Activated CD4-positive, alpha-beta T cell treated with anti-CD3 and anti-CD28 coated beads, Interleukin-2, amount 50 U/mL, for 48 hours (primary cell): Measurements from ENCODE around the gene CSF1R.

Experiments
- DNase-seq, 2 experiments: peaks; one replicate each; pipeline ENCODE4 v3.0.0-alpha.2; 2020

The CSF1R gene

DNA sequence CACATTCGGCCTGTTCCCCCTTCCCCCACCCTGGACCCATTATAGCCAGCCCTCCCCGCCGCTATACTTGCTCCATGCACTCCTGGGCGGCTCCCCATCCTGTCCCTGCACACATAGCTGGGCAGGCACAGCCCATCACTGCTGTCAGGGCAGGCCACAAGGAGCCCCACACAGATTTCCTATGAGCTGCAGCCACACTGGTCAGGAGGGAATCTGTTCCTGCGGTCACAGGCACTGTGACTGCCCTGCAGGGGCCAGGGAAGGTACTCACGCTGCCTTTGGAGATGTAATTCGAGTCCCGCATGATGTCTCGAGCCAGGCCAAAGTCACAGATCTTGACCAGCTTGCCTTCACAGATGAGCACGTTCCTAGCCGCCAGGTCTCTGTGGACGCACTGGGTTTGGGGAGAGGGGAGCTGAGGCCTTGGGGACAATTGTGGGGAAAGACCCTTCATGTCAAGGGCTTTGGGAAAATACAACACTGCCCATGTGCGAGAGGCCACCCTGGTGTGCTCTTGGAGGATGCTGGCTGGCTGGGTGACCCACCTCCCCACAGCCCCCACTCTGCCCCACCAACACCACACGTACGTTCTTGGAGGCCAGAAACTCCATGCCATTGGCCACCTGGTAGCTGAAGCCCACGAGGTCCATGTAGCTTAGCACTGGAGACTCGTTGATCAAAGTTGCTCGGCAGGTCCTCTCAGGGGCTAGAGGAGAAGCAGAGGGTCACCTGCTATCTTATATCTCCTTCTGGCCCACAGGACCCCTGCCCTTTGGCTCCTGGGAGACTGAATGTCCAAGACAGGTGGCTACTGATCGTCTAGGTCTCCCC is 34.5 kb upstream of the CSF1R start:
- DNase-seq: no peak

DNA sequence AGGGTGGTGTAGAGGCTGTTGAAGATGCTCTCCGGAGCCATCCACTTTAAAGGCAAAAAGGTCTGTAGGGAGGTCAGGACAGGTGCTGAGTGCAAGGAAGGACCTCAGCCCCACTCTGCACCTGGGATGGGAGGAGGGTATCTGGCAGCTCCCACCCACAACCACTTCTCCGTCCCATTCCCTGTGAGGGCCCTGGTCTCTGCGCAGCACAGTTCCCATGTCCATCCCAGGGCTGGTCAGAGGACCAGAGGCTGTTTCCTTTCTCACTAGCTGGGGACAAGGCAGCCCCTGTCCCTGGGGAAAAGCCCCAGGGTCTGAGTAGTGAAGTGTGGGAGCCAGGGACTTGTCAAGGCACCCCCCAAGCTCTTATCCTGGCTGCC is 33.7 kb upstream of the CSF1R start:
- DNase-seq: no peak

DNA sequence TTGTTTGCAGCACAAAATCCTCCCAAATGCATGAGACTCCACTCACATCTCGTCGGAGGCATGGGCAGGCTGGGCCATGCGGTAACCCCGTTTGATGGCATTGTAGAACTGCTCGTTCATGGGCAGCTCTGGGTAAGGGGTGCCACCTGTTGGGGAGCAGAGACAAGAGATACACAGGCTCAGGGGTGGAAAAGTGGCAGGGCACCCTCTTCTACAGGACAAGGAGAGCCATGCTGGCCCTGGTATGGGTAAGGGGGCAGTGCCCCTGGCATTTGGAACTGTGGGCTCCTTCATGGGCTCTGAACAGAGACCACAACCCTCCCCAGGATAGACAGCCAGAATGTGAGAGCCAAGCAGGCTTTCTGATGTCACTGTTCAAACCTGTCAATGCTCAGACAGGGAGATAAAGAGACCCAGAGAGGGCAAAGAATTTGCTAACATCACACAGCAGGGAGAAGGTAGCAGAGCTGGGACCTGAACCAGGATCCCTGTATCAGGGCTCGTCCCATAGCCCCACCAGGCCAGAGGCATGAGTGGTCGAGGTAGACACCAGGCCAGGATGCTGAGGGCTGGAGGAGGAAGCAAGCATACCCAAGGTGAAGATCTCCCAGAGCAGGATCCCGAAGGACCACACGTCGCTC is 33.2 kb upstream of the CSF1R start:
- no peak for DNase-seq

DNA sequence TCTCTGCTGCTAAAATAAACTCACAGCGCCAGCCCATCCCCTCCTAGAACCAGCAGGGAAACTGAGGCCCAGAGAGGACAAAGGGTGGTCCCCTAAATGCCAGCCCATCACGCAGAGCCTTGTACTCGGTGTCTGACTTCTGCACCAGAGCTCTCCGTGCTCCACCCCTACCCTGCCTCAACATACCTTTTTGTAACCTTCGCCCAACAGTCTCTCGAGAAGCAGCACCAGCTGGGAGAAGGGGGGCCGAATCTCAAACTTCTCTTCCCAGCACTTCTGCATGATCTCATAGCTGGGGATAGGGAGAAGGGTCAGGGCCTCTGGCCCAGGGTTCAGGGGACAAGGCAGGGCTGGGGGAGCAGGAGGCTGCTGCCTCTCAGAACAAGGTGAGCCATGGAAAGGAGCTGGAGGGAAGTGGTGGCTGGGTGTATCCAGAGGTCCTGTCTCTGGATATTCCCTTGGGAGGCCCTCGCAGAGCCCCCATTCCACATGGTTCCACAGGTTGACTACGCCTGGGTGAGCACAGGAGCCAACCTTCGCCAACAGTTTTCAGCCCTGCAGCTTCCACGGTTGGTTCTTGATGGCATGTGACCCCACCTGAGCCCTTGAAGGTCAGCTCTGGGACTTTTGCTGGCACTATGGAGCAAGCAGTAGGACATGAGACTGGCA is 32.3 kb upstream of the CSF1R start:
- no peak for DNase-seq

DNA sequence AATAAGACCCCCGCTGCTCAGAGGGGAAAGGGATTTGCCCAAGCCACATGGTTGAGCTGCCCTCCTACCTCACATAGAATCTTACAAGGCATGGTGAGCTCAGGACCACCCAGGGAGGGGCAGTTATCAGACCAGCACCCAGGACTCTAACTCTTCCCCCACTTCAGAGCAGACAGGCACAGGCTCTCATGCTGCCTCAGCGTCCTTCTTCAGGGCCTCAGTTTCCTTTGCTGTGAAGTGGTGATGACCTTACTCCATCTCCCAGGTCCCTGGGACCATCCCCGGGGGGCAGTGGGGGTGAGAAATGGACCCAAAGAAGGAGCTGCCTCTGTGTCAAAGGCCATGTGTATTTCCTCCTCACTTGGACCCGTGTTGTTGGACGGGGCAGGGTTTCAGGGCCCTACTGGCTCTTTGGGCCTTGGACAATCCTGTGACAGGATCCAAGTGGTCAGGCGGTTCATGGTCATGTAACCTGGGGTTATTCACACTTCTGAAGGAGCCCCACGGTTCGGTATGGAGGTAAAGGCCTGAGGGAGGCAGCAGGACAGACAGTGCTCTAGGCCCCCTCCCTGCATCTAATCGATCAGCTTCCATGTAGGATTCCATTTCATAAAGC is 31.7 kb upstream of the CSF1R start:
- no peak for DNase-seq

DNA sequence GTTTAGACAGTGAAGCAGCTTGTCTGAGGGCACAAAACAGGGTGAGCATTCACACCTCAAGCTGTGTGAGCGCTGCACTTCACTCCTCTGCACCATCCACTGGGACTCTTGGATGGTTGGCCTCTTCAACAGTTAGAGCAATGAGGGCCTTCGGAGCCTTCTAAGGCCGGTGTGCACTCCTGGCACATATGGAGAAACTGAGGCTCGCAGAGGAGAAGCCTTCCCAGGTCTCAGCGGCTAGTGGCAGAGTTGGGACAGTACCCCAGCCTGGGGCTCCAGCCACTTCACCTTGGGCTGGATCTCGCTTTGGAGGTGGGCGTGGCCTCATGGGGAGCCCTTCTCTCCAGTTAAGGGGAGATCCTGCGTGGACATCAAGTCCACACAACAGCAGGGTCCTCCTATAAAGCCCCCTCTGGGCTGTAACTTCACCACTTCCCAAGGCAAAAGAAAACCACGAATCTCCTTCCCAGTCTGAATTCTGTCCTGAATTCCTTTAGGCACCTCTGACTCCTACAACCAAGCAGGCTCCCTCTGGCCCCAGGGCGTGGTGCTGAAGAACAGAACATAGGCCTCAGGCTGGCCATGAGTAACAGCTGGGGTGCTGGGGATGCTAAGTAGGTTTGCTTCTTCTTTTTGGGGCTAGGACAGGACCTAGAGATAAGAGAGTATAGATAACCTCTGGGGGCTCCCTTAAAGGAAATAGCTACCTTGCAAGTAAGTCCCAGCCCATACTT is 30.5 kb upstream of the CSF1R start:
- no peak for DNase-seq

DNA sequence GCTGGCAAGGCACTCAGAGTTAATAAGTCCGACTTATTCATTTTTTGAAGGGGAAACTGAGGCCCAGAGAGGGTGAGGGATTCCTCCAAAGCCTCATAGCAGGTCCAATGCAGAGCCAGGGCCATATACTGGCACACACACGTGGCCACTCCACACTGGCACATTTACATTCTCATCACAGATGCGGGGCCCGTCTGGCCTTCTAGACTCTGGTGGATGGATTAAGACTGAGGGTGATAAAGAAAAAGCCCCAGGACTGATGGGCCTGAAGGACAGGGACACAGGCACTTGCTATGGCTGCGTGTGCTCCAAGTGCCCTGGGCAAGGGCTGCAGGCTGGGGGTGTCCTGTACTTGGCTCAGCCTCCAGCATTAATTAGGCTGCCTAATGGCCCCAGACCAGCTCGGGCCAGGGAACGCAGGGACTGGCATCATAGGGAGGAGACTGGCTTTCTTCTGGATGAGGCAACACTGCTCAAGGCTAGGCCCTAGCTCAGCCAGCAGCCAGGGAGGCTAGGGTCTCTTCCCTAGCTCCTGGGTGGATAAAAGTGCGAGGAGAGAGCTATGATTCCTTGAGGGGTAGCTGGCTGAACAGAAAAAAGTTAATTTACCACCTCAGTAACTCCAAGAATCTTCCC is 28.5 kb upstream of the CSF1R start:
- DNase-seq: no peak

DNA sequence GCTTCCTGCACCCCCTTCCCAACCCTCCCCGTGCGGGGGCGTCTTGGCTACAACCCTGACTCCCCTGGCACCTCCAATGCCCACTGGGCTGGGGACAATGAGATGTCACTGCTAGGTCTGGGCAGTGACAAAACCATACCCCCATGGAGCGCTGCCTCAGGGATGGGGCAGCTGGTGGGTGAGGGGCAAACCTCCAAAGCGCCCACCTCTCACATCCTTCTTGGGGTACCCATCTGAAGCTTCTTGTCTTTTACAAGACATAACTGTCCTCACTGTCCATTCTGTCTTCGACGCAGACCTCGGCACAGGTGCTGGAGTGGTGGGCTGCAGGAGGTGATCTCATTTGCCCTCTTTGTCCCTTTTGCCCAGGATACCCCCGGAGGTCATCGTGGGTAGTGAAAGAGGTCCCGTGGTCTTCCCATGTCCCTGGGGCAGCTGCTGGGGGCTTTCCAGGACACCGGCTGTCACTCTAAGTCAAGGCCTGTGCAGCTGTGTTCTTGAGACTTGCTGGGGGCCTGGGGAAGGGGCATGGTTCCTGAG is 27.8 kb upstream of the CSF1R start:
- DNase-seq: no peak

DNA sequence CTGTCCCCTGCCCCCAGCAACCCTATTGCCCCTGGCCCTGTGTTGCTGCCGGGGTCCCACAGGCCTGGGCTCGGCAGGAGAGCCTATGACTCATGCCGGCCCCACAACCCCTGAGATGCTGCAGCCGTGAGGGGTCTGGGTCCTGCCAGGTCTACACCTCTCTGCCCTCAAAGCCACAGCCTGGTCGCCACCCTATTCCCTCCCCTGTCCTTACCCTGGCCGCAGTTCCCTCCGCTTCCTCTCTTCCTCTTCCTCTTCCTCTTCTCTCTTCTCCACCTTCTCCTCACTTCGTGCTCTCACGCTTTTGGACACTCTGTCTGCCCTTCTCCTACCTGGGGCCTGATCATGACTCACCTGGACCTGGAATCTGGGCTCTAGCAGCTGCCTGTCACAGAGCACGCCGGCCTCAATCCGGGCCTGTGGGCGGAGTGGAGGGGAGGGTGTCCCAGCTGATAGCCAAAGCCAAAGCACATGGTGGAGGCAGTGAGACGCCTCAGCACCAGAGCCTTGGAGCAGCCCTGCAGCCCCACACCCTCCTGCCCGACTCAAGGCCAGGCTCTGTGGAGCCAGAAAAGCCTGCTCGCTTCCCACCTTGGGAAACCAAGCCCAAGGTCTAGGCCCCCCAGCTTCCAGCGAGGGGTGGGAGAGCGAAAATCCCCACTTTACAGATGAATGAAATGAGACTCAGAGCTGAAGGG is 26.8 kb upstream of the CSF1R start:
- DNase-seq: no peak

DNA sequence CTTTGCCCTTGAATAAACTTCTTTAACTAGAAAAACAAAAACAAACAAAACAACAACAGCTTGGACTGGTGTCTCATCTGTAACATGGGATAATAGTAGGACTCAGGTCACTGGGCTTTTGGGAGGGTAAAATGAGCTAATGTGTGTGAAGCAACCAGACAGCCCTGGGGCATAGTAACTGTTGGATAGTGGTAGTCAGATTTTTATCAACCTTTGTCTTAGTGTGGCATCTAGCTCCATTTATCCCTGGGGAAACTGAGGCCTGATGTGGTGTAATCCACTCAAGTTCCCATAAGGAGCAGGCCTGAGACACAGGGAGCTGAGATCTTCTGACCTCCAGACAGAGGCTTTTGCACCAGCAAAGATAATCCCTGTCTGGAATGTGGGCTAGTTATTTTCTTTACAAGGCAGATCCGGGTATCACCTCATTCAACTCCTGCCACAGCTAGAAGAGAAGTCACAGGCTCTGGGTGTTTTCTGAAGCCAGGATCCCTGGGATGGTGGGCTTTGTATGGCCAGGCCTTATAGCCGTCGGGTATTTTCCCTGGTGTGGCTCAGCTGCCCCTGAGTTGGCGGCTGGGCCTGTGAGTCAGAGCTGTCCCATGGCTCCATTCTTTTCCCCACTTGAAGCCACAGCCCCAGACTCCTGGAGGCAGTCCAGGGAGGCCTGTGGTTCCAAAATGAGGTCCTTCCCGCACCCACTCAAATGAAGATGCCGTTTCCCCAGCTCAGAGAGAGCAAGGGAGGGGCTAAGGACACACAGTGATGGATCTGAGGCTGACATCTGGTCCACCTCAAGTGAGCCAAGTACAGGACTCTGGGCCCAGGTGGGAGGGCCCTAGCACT is 26.1 kb upstream of the CSF1R start:
- DNase-seq: no peak

DNA sequence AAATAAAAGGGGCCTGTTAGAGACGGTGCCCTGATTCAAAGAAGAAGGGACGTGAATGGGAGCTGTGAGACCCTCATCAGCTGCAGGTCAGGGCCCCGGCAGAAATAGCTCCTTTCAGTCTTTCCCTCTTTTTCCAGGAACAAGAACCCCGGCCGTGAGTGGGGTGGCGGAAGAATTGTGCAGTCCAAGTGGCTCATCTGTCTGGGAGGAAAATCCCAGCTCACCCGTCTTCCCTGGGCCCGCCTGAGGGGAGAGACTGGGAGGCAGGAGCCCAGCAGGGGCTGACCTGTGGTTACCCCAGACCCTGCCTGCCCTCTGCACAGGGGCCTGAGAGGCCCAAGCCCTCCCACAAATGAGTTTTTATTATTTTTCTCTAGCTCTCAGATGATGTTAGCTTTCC is 24.8 kb upstream of the CSF1R start:
- DNase-seq: no peak

DNA sequence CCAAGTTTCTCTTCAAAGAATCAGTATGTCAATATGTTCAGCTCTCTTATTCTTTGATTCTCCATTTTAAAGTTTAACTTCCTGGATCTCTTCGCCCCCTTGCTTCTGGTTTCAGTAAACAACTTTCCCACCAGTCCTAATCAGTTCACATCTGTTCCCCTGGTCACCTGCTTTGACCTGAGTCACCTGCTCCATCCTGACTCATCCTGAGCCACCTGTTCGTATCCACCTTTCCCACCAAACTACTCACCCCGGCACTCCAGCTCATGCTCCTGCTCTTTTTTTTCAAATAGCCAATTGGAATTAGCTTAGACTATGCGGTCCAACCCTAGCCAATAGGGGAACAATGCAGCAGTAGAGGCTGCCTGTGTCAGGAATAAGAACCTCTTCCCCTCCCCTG is 23.6 kb upstream of the CSF1R start:
- no peak for DNase-seq

DNA sequence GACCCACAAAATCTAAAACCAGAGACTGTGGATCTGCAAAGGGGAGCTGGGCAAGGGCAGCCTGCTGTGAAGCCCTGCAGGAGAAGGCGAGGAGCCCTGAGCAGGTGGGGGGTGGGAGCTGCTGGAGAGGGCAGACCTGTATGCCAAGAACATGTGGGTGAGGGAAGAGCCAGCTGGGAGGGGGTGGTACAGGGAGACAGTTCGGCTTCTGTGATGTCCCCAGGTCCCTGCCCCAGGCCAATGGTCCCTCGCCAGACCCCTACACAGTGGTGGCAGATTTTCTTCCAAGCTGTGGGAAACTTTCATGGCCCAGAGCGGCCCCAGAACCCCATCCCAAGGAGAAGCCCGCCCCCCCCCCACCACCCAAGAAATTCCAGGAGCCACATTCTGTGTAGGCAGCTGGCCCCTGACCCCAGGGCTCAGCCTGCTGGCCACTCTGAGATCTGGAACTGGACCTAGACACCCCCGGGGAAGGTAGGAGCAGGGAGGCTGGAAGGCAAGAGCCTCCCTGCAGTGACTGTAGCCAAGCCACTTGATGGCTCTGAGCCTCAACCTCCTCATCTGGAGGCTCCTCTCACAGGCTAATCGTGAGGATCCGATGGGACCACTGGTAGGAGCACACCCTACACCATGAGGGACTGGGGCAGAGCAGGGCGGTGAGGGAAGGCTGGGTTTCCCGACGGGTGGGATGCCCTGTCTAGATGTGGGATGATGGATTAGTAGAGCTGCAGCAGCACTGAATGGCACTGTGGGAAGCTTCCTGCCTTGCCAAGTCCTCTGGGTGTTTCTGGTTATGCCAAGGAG is 22.6 kb upstream of the CSF1R start:
- DNase-seq: no peak

DNA sequence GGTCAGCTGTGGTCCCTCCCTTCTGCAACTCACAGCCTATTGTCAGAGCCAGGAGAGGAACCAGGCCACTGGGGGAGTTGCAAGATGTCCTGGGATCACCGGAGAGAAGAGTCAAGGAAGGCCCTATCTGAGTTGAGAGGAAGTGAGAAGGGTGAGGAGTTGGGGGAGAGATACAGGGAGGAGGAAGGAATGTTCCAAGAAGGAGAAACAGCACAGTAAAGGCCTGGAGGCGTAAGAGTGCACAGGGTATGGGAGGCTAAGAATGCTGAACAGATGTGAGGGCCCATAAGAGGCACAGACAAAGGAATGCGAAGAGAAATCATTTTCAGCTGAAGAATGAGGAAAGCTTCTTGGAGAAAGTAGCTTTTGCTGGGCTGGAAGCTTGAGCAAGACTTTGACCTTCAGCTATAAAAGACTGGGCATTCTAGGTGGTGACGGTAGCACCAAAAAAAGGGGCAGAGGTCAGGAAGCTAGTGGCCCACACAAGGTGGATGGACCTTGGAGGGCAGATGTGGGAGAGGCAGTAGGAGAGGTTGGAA is 21.6 kb upstream of the CSF1R start:
- DNase-seq: no peak

DNA sequence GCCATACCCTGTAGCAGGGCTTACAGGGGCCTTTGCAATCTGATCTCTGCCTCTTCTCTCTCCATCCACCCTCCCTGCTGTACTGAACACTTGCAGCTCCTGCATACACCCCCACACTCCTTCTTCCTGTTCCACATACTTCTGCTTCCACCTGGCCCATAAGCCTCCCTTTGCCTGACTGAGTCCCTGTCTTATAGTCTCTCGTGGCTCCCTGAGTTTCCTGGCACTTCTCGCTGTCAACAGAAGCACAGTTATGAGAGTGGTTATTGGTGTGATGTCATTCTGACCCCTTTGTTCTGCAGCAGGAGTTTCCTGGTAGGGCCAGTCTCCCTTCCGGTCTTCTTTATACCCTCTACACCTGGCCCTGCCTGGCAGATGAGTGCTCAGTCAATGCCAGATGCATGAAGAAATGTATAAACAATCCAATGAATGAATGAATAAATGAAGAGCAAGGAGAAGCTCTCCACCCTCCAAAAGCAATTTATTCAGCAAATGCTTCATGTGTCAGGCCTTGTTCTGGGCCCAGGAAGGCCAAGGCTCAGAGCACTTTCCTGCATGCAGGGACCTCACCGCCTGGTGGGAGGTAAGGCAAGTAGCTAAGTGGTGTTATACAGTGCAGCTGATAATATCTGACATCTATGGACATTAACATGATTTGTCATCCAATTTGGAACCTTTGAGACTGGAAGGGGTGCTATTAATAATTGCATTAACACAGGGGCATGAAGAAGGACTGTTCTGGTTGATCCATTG is 20.5 kb upstream of the CSF1R start:
- DNase-seq: no peak

DNA sequence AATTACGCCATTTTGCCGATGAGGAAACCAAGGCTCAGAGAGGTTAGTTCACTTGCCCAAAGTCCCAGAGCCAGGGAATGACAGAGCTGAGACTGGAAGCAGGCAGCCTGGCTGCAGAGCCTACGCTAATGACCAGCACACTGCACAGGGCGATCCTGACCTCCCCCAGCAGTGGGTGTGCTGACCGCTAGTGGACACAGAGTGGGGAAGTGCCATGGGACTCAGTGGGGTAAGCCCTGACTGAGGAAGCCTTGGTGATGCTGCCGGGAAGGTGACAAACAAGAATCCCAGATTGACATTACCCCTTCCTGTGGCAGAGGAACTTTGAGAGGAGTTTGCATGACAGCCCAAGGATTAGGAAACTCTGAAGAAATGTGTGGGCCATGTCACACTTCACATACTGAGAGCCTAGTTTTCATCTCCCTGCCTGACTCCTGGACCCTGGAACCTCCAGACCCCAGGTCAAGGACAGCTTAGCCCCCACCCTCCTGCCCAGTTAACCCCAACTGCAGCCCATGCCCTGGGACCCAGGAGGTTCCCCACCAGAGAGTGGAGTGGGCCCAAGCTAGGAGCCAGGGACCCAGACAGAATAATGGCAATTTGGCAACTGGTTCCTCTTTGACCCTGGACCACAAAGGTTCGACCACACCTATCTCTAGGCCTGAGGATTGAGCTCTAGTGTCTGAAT is 19.7 kb upstream of the CSF1R start:
- DNase-seq: no peak

DNA sequence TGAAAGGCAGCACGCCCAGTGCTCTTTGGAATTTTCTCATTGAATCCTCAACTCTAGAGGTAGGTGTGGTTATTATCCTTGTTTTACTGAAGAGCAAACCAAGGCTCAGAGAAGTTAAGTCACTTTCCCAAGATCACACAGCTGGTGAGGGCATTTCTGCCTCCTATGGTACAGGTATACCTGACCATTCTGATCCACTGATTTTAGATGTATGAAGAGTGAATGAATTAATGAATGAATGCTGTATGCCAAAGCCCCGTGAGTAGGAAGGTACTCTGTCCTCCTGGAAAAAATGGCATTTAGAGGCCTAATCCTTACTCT is 18.2 kb upstream of the CSF1R start:
- DNase-seq: no peak
